WTC11 (cell line): ENCODE results near the gene YIPF5.

Source experiments
- FOXP1 ChIP-seq: sonication (generic); formaldehyde crosslinking; IDR thresholded peaks from 2 replicates; pipeline ENCODE4 v1.8.0; 2022; ENCODE audit warnings: missing genetic modification reagents, mild to moderate bottlenecking, moderate library complexity, borderline replicate concordance
- ZNF671 ChIP-seq: fragments of 250-450 bp; sonication (Bioruptor Pico); IDR thresholded peaks from 2 replicates; pipeline ENCODE4 v1.8.0; 2021; ENCODE audit warnings: mild to moderate bottlenecking
- TF ChIP-seq, protein P1 (sequence below): fragments of 200-600 bp; IDR thresholded peaks from 2 replicates; pipeline ENCODE4 v1.8.0; 2022; ENCODE audit warnings: antibody characterized with exemption
- TF ChIP-seq, protein P2 (sequence below): sonication (generic); formaldehyde crosslinking; IDR thresholded peaks from 2 replicates; pipeline ENCODE4 v1.8.1; 2022; ENCODE audit warnings: low read depth, mild to moderate bottlenecking, moderate library complexity, missing genetic modification reagents, borderline replicate concordance
- TF ChIP-seq, protein P3 (sequence below): sonication (generic); formaldehyde crosslinking; IDR thresholded peaks from 2 replicates; pipeline ENCODE4 v1.8.1; 2023; ENCODE audit warnings: mild to moderate bottlenecking, missing genetic modification reagents, moderate library complexity
- TF ChIP-seq, protein P4 (sequence below): sonication (generic); formaldehyde crosslinking; conservative IDR thresholded peaks from 2 replicates; pipeline ENCODE4 v1.8.1; 2022; ENCODE audit warnings: mild to moderate bottlenecking, missing genetic modification reagents

DNA sequence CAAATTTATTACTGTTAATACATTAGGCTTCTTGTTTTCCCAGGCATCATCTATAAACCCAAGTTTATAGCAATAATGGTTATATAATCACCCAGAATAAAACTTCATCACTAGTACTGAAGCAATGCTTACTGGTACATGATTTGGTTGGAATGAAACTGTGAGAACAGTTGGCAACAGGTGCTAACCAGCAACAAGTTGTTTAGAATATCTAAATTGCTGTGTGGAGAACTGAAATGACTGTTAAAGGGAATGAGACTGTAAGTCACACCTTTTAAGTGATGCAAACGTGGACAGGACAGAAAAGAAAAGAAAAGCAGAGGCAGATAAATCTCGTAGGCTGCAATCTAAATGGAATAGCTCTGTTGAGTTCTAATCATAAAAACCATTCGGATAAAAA, 2.5 kb downstream of the YIPF5 start:
- TF ChIP-seq, protein P1, sequence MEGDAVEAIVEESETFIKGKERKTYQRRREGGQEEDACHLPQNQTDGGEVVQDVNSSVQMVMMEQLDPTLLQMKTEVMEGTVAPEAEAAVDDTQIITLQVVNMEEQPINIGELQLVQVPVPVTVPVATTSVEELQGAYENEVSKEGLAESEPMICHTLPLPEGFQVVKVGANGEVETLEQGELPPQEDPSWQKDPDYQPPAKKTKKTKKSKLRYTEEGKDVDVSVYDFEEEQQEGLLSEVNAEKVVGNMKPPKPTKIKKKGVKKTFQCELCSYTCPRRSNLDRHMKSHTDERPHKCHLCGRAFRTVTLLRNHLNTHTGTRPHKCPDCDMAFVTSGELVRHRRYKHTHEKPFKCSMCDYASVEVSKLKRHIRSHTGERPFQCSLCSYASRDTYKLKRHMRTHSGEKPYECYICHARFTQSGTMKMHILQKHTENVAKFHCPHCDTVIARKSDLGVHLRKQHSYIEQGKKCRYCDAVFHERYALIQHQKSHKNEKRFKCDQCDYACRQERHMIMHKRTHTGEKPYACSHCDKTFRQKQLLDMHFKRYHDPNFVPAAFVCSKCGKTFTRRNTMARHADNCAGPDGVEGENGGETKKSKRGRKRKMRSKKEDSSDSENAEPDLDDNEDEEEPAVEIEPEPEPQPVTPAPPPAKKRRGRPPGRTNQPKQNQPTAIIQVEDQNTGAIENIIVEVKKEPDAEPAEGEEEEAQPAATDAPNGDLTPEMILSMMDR, result no peak
- TF ChIP-seq, protein P2, sequence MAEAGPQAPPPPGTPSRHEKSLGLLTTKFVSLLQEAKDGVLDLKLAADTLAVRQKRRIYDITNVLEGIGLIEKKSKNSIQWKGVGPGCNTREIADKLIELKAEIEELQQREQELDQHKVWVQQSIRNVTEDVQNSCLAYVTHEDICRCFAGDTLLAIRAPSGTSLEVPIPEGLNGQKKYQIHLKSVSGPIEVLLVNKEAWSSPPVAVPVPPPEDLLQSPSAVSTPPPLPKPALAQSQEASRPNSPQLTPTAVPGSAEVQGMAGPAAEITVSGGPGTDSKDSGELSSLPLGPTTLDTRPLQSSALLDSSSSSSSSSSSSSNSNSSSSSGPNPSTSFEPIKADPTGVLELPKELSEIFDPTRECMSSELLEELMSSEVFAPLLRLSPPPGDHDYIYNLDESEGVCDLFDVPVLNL (CRISPR knock-in tag), result no peak
- no peak for TF ChIP-seq FOXP1 (CRISPR knock-in tag)
- TF ChIP-seq ZNF671 (CRISPR knock-in tag), result no peak
- TF ChIP-seq, protein P3, sequence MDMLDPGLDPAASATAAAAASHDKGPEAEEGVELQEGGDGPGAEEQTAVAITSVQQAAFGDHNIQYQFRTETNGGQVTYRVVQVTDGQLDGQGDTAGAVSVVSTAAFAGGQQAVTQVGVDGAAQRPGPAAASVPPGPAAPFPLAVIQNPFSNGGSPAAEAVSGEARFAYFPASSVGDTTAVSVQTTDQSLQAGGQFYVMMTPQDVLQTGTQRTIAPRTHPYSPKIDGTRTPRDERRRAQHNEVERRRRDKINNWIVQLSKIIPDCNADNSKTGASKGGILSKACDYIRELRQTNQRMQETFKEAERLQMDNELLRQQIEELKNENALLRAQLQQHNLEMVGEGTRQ (CRISPR knock-in tag), result no peak
- TF ChIP-seq, protein P4, sequence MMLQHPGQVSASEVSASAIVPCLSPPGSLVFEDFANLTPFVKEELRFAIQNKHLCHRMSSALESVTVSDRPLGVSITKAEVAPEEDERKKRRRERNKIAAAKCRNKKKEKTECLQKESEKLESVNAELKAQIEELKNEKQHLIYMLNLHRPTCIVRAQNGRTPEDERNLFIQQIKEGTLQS, result no peak
